SK-N-SH (cell line): ENCODE measurements around the gene R3HDM1. TPM values are rescaled to one million over a fixed set of nuclear protein-coding genes. Genes with fewer than 3 reads are reported as not detected.

Experiments used
- CTCF ChIA-PET: fragments of 300-600, 350-600 bp; formaldehyde crosslinking; extraction: SDS; loops from one replicate; lab custom pipeline; 2021; lab: Yijun Ruan, JAX
- POLR2A ChIA-PET: fragments of 350-600 bp; sonication (Branson Sonifier 250); formaldehyde crosslinking; extraction: SDS; loops from one replicate; lab custom pipeline; 2020; ENCODE audit warnings: antibody characterized with exemption, inconsistent platforms; lab: Yijun Ruan, JAX
- DNase-seq: peaks from one replicate; pipeline ENCODE4 v3.0.0; 2012
- H2AFZ ChIP-seq: fragments of 200-600 bp; sonication (generic); 2 replicates; pipeline ENCODE4 v1.8.1; 2016; ENCODE audit warnings: antibody characterized with exemption, mild to moderate bottlenecking, low read depth
- H3F3A ChIP-seq: fragments of 200-600 bp; sonication (generic); replicated peaks from 2 replicates; pipeline ENCODE3; 2016; ENCODE audit warnings: antibody characterized with exemption, mild to moderate bottlenecking; ENCODE audit not compliant: insufficient read depth
- H3K27ac ChIP-seq, 2 experiments: fragments of 200-500 bp in 1 of 2; fragments of 200-600 bp in 1 of 2; sonication (Bioruptor generic) in 1 of 2; sonication (generic), shearing (Covaris generic) in 1 of 2; 2 replicates each; pipeline versions ENCODE4 v1.5.1 to v1.6.1; 2014 to 2016; ENCODE audit warnings: low read depth in 2 of 2, inconsistent platforms in 1 of 2, low read length in 1 of 2, mild to moderate bottlenecking in 1 of 2, mixed read lengths in 1 of 2
- H3K27me3 ChIP-seq: fragments of 200-600 bp; sonication (generic), shearing (Covaris generic); 2 replicates; pipeline ENCODE4 v1.6.1; 2016; ENCODE audit warnings: mixed run types; ENCODE audit not compliant: insufficient read depth
- H3K36me3 ChIP-seq, 2 experiments: fragments of 200-500 bp in 1 of 2; fragments of 200-600 bp in 1 of 2; sonication (Bioruptor generic) in 1 of 2; sonication (generic) in 1 of 2; replicated peaks in 1 of 2; 2 replicates each; pipeline versions ENCODE3 to v1.5.1; 2014 to 2016; ENCODE audit warnings: low read length in 1 of 2, mild to moderate bottlenecking in 1 of 2; ENCODE audit not compliant: insufficient read depth in 2 of 2, control insufficient read depth in 1 of 2
- H3K4me1 ChIP-seq, 2 experiments: fragments of 200-500 bp in 1 of 2; fragments of 200-600 bp in 1 of 2; sonication (Bioruptor generic) in 1 of 2; sonication (generic), shearing (Covaris generic) in 1 of 2; 2 replicates each; pipeline versions ENCODE4 v1.5.1 to v1.6.1; 2014 to 2016; ENCODE audit warnings: low read depth in 1 of 2, low read length in 1 of 2, mixed run types in 1 of 2; ENCODE audit not compliant: insufficient read depth in 2 of 2, control insufficient read depth in 1 of 2
- H3K4me2 ChIP-seq: fragments of 200-600 bp; sonication (generic), shearing (Covaris generic); 2 replicates; pipeline ENCODE4 v1.6.1; 2017; ENCODE audit warnings: mixed run types
- H3K4me3 ChIP-seq, 2 experiments: fragments of 200-500 bp in 1 of 2; fragments of 200-600 bp in 1 of 2; sonication (Bioruptor generic) in 1 of 2; sonication (generic), shearing (Covaris generic) in 1 of 2; 2 replicates each; pipeline versions ENCODE4 v1.5.1 to v1.8.1; 2014 to 2016; ENCODE audit warnings: low read depth in 2 of 2, inconsistent platforms in 1 of 2, low read length in 1 of 2, mild to moderate bottlenecking in 1 of 2, mixed read lengths in 1 of 2, moderate library complexity in 1 of 2
- H3K79me2 ChIP-seq: fragments of 200-600 bp; sonication (generic); 2 replicates; pipeline ENCODE4 v1.8.1; 2017; ENCODE audit warnings: mild to moderate bottlenecking; ENCODE audit not compliant: insufficient read depth
- H3K9ac ChIP-seq: fragments of 200-600 bp; sonication (generic); 2 replicates; pipeline ENCODE4 v1.6.1; 2017; ENCODE audit warnings: mixed run types
- H3K9me2 ChIP-seq: fragments of 200-600 bp; sonication (generic); 2 replicates; pipeline ENCODE4 v1.6.1; 2017; ENCODE audit warnings: mixed run types
- H3K9me3 ChIP-seq: fragments of 200-600 bp; sonication (generic); 2 replicates; pipeline ENCODE4 v1.6.1; 2017; ENCODE audit warnings: mixed run types, mild to moderate bottlenecking, moderate library complexity
- H4K20me1 ChIP-seq: fragments of 200-600 bp; sonication (generic); 2 replicates; pipeline ENCODE4 v1.6.1; 2017; ENCODE audit warnings: mild to moderate bottlenecking, mixed run types; ENCODE audit not compliant: insufficient read depth
- CHD2 ChIP-seq: fragments of 150-350 bp; IDR thresholded peaks from 2 replicates; pipeline ENCODE4 v1.6.1; 2018; ENCODE audit warnings: low read length; ENCODE audit not compliant: partially characterized antibody
- CTCF ChIP-seq: fragments of 200-600 bp; sonication (generic); IDR thresholded peaks from 2 replicates; pipeline ENCODE4 v1.6.1; 2017; ENCODE audit warnings: antibody characterized with exemption, mild to moderate bottlenecking, moderate library complexity
- ELF1 ChIP-seq: IDR thresholded peaks from 2 replicates; pipeline ENCODE4 v1.4.0; 2012
- FOXM1 ChIP-seq: IDR thresholded peaks from 2 replicates; pipeline ENCODE4 v1.4.0; 2012; ENCODE audit warnings: low read depth, mild to moderate bottlenecking
- GATA2 ChIP-seq: sonication (generic); formaldehyde crosslinking; IDR thresholded peaks from 2 replicates; pipeline ENCODE4 v1.5.0; 2020; ENCODE audit warnings: mild to moderate bottlenecking, missing genetic modification reagents
- IRF3 ChIP-seq: fragments of 150-350 bp; IDR thresholded peaks from 2 replicates; pipeline ENCODE4 v1.6.1; 2016; ENCODE audit warnings: mild to moderate bottlenecking, low read depth, low read length
- JUND ChIP-seq: IDR thresholded peaks from 2 replicates; pipeline ENCODE4 v1.4.0; 2012
- MXI1 ChIP-seq: IDR thresholded peaks from 2 replicates; pipeline ENCODE4 v1.6.1; 2012; ENCODE audit warnings: mild to moderate bottlenecking, low read depth, low read length, improper control_type of control experiment
- NRF1 ChIP-seq: IDR thresholded peaks from 2 replicates; pipeline ENCODE4 v1.6.1; 2012; ENCODE audit warnings: low read depth, mild to moderate bottlenecking, low read length
- RAD21 ChIP-seq: IDR thresholded peaks from 2 replicates; pipeline ENCODE4 v1.6.1; 2012; ENCODE audit warnings: mild to moderate bottlenecking, low read length
- SIN3A ChIP-seq: IDR thresholded peaks from 2 replicates; pipeline ENCODE4 v1.6.1; 2012; ENCODE audit warnings: low read depth, mild to moderate bottlenecking, low read length, moderate library complexity, borderline replicate concordance
- TCF12 ChIP-seq: IDR thresholded peaks from 2 replicates; pipeline ENCODE4 v1.4.0; 2012
- USF2 ChIP-seq: fragments of 150-350 bp; IDR thresholded peaks from 2 replicates; pipeline ENCODE4 v1.6.1; 2017; ENCODE audit warnings: antibody characterized with exemption, low read length, low read depth, borderline replicate concordance
- WGBS: methylation state at CpG from one replicate; pipeline ENCODE4 v1.1.6; 2017; ENCODE audit warnings: low lambda C conversion rate; 5-methylcytosine and 5-hydroxymethylcytosine counted together
- polyA plus RNA-seq, 3 experiments: library from polyadenylated mRNA; depleted of rRNA; stranded (reverse); fragments of >200 nt; gene quantifications; 2 replicates each; pipeline ENCODE4 v1.2.3, GENCODE V29; 2012
- TF ChIP-seq, protein P1 (sequence below): IDR thresholded peaks from 2 replicates; pipeline ENCODE4; 2012

Gene R3HDM1
- polyA plus RNA-seq, 1 of the 3 experiments (the other 2 are of a cell fraction) = 38.2 TPM

GRCh38 chr2:135698838-135699237 is 167.6 kb downstream of the R3HDM1 start:
- no peaks in the 10 kb centered on the region for H3K9me3 ChIP-seq
- POLR2A ChIA-PET = no interaction called here

More at GRCh38 chr2:135698838-135699237, 167.6 kb downstream of the R3HDM1 start:
- H3K9ac ChIP-seq = no peak overlapping the region
- TF ChIP-seq USF2 (no peak), TCF12 (no peak), SIN3A (no peak), CTCF (no peak), IRF3 (no peak), ELF1 (no peak), CHD2 (no peak), FOXM1 (no peak), GATA2 (CRISPR knock-in tag) (no peak), NRF1 (no peak), JUND (no peak), MXI1 (no peak), RAD21 (no peak)
- TF ChIP-seq, protein P1, sequence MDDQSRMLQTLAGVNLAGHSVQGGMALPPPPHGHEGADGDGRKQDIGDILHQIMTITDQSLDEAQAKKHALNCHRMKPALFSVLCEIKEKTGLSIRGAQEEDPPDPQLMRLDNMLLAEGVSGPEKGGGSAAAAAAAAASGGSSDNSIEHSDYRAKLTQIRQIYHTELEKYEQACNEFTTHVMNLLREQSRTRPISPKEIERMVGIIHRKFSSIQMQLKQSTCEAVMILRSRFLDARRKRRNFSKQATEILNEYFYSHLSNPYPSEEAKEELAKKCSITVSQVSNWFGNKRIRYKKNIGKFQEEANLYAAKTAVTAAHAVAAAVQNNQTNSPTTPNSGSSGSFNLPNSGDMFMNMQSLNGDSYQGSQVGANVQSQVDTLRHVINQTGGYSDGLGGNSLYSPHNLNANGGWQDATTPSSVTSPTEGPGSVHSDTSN = no peak
- TF ChIP-seq, all 33 proteins: peak for 0
- Histone ChIP-seq H2AFZ (no peak overlapping the region), H3K36me3 (peaks cover 9 to 13% of the 10 kb centered on the region in 2 experiments), H3F3A (no peaks in the 10 kb centered on the region), H3K4me3 (no peak overlapping the region), H3K4me1 (no peaks in the 10 kb centered on the region), H3K79me2 (no peaks in the 10 kb centered on the region), H3K9me2 (no peaks in the 10 kb centered on the region), H3K4me2 (no peak overlapping the region), H4K20me1 (no peaks in the 10 kb centered on the region), H3K27ac (no peak overlapping the region), H3K27me3 (no peaks in the 10 kb centered on the region)
- no peak for DNase-seq
- CTCF ChIA-PET = interaction anchor here (2.7 kb wide), 1 partner anchor 11 kb away, joined by 18 read pairs; no protein-coding TSS in a partner anchor
- 95% methylated on average over 2 of the region's 2 CpGs for WGBS
